ENCODE results near the gene ASXL2. TPM values are rescaled to one million over a fixed set of nuclear protein-coding genes. Genes with fewer than 3 reads are reported as not detected.

ASXL2 gene
- total and polyA plus RNA-seq, 10 donors: 2.0 to 51.3 (median 34.7) TPM

DNA sequence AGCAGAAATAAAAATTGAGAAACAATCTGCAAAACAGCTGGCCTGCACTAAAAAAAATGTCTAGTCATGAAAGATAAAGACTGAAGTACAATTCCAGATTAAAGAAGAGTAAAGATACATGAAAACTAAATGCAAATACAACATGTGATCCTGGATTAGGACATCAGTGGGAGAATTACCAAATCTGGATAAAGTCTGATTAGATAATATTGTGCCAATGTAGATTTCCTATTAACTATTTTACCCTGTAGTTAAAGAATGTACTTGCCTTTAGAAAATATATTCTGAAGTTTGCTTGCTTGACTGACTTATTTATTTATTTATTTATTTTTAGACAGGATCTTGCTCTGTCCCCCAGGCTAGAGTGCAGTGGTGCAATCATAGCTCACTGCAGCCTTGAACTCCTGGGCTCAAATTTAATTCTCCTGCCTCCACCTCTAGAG, 58.7 kb downstream of the ASXL2 start:
- H3K4me3 ChIP-seq: no peak overlapping the region
- TF ChIP-seq, protein P1, sequence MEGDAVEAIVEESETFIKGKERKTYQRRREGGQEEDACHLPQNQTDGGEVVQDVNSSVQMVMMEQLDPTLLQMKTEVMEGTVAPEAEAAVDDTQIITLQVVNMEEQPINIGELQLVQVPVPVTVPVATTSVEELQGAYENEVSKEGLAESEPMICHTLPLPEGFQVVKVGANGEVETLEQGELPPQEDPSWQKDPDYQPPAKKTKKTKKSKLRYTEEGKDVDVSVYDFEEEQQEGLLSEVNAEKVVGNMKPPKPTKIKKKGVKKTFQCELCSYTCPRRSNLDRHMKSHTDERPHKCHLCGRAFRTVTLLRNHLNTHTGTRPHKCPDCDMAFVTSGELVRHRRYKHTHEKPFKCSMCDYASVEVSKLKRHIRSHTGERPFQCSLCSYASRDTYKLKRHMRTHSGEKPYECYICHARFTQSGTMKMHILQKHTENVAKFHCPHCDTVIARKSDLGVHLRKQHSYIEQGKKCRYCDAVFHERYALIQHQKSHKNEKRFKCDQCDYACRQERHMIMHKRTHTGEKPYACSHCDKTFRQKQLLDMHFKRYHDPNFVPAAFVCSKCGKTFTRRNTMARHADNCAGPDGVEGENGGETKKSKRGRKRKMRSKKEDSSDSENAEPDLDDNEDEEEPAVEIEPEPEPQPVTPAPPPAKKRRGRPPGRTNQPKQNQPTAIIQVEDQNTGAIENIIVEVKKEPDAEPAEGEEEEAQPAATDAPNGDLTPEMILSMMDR (IDR thresholded peaks at IDR 0.05 in 8 of 11, conservative IDR thresholded peaks at IDR 0.05 in 3 of 11): no peak
- no peak for TF ChIP-seq POLR2AphosphoS5 (IDR thresholded peaks at IDR 0.05)
- TF ChIP-seq POLR2A (IDR thresholded peaks at IDR 0.05): no peak
- no peak for DNase-seq
- no peaks in the 10 kb centered on the region for H3K27me3 ChIP-seq (replicated peaks in 1 of 7)
- H3K27ac ChIP-seq: no peak overlapping the region
- peaks cover 0 to 9% (median 0%) of the 10 kb centered on the region in 6 donors for H3K36me3 ChIP-seq
- peaks cover 0 to 63% (median 27%) of the 10 kb centered on the region in 6 donors for H3K4me1 ChIP-seq
- intact Hi-C loops (cut with DNase I; ENCODE audit: low total_unique reads): no loop called here
- H3K9me3 ChIP-seq: no peaks in the 10 kb centered on the region

DNA sequence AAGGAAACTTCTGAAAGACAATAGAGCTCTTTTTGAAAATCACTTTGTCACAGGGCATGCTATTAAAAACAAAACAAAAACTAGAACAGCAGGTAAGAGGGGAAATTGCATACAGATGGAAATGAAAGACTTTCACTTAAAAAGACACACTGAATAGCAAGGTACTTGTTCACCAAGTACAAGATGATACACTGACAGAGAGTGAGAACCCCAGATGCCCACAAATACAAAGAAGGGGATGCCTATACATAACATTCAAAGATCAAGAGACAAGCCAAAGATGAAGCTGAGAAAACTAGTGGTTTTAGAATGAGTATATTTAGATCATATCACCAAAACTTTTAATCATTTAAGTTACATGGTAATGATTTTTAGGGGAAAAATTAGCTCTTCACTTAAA, 60.7 kb downstream of the ASXL2 start:
- Histone ChIP-seq H3K9me3 (no peaks in the 10 kb centered on the region), H3K36me3 (peaks cover 0 to 9% (median 0%) of the 10 kb centered on the region in 6 donors), H3K27me3 (replicated peaks in 1 of 7) (no peaks in the 10 kb centered on the region), H3K4me3 (no peak overlapping the region), H3K4me1 (peaks cover 0 to 63% (median 18%) of the 10 kb centered on the region in 6 donors), H3K27ac (no peak overlapping the region)
- intact Hi-C loops (cut with DNase I; ENCODE audit: low total_unique reads): no loop called here
- DNase-seq: no peak
- TF ChIP-seq, protein P1 (IDR thresholded peaks at IDR 0.05 in 8 of 11, conservative IDR thresholded peaks at IDR 0.05 in 3 of 11): no peak
- TF ChIP-seq POLR2AphosphoS5 (IDR thresholded peaks at IDR 0.05) (no peak), POLR2A (IDR thresholded peaks at IDR 0.05) (no peak)

DNA sequence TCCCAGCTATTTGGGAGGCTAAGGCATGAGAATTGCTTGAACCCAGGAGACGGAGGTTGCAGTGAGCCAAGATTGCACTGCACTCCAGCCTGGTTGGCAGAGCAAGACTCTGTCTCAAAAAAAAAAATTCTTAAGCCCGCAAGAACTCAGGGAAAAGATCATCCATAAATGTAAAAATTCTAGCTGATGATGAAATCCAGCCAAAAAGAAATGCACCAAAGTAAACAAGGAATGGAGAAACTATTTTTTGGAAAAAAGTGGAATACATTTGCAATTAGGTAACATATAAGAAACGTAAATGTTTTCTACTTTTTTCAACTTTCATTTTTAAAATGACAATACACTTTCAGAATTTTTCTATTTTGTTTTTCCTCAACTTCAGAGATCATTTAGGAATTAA, 61.3 kb downstream of the ASXL2 start:
- no peak for DNase-seq

DNA sequence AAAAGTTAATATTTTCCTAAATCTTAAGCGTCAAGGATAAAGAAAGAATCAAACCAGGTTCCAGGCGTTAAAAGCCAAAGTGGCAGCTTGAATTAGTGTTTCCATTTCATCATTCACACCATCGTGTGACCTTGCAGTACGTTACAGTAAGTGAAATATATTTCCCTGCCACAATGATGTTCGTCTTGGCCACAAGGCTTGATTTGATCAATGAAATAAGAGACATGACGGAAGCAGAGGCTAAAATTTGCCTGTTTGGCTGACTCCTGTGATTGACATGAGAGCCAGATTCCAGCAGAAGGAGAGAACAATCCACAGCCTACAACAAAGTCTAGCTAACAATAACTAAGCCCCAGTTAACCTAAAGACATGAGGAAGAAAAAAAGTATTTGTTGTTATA, 62.0 kb downstream of the ASXL2 start:
- no peak for TF ChIP-seq POLR2A (IDR thresholded peaks at IDR 0.05)
- TF ChIP-seq, protein P1 (IDR thresholded peaks at IDR 0.05 in 8 of 11, conservative IDR thresholded peaks at IDR 0.05 in 3 of 11): no peak
- no peak for TF ChIP-seq POLR2AphosphoS5 (IDR thresholded peaks at IDR 0.05)
- intact Hi-C loops (cut with DNase I; ENCODE audit: low total_unique reads): no loop called here

More for the DNA sequence above, 61.3 kb downstream of the ASXL2 start:
- H3K36me3 ChIP-seq: peaks cover 0 to 11% (median 0%) of the 10 kb centered on the region in 6 donors
- no peak overlapping the region for H3K4me3 ChIP-seq
- H3K27me3 ChIP-seq (replicated peaks in 1 of 7): no peaks in the 10 kb centered on the region
- H3K27ac ChIP-seq: peak overlapping the region in 1 of 8 donors; percentile 19
- intact Hi-C loops (cut with DNase I; ENCODE audit: low total_unique reads): no loop called here
- H3K9me3 ChIP-seq: no peaks in the 10 kb centered on the region
- TF ChIP-seq POLR2AphosphoS5 (IDR thresholded peaks at IDR 0.05): no peak
- no peak for TF ChIP-seq POLR2A (IDR thresholded peaks at IDR 0.05)
- TF ChIP-seq, protein P1 (IDR thresholded peaks at IDR 0.05 in 8 of 11, conservative IDR thresholded peaks at IDR 0.05 in 3 of 11): no peak
- peaks cover 0 to 61% (median 16%) of the 10 kb centered on the region in 6 donors for H3K4me1 ChIP-seq
- WGBS, 5 donors: 89 to 96% (median 92%) methylated on average over 3 of the region's 3 CpGs

More for the DNA sequence above, 62.0 kb downstream of the ASXL2 start:
- Histone ChIP-seq H3K27me3 (replicated peaks in 1 of 7) (no peaks in the 10 kb centered on the region), H3K27ac (peak overlapping the region in 1 of 8 donors; percentile 19), H3K4me3 (no peak overlapping the region), H3K9me3 (no peaks in the 10 kb centered on the region), H3K36me3 (peaks cover 0 to 15% (median 0%) of the 10 kb centered on the region in 6 donors), H3K4me1 (peaks cover 0 to 57% (median 10%) of the 10 kb centered on the region in 6 donors)
- no peak for DNase-seq
- WGBS, 5 donors: 86 to 92% (median 89%) methylated on average over 6 of the region's 6 CpGs

All from spleen (tissue), 11 donors.